Measurements from ENCODE around the gene ANKRD37.

ANKRD37 gene

GRCh38 chr4:185374027-185374426 lies 22.6 kb upstream of the ANKRD37 start:
- ATAC-seq = no peak
- no peak for TF ChIP-seq PPARA (CRISPR knock-in tag; IDR thresholded peaks at IDR 0.05; ENCODE audit: borderline replicate concordance)
- TF ChIP-seq POU6F1 (CRISPR knock-in tag; IDR thresholded peaks at IDR 0.05; ENCODE audit: borderline replicate concordance, low read depth) = no peak

- no peak for ATAC-seq
- no peak for TF ChIP-seq TOX (CRISPR knock-in tag; IDR thresholded peaks at IDR 0.05; ENCODE audit: borderline replicate concordance)
- TF ChIP-seq PATZ1 (CRISPR knock-in tag; IDR thresholded peaks at IDR 0.05; ENCODE audit: borderline replicate concordance) = no peak
- TF ChIP-seq ZFP3 (CRISPR knock-in tag; IDR thresholded peaks at IDR 0.05) = no peak
- no peak for TF ChIP-seq TCF4 (CRISPR knock-in tag; IDR thresholded peaks at IDR 0.05; ENCODE audit: borderline replicate concordance)
- no peak for TF ChIP-seq OSR1 (CRISPR knock-in tag; IDR thresholded peaks at IDR 0.05)
- no peak for TF ChIP-seq CSDC2 (CRISPR knock-in tag; IDR thresholded peaks at IDR 0.05)
- TF ChIP-seq CREB5 (CRISPR knock-in tag; IDR thresholded peaks at IDR 0.05; ENCODE audit: low read depth) = no peak
- no peak for TF ChIP-seq ZNF70 (CRISPR knock-in tag; IDR thresholded peaks at IDR 0.05)
- no peak for TF ChIP-seq ZNF8 (CRISPR knock-in tag; IDR thresholded peaks at IDR 0.05)
- no peak for TF ChIP-seq ZFP30 (CRISPR knock-in tag; IDR thresholded peaks at IDR 0.05)
- TF ChIP-seq CSRNP3 (CRISPR knock-in tag; IDR thresholded peaks at IDR 0.05) = no peak
- TF ChIP-seq ESRRG (CRISPR knock-in tag; IDR thresholded peaks at IDR 0.05) = no peak
- no peak for TF ChIP-seq ISL1 (CRISPR knock-in tag; IDR thresholded peaks at IDR 0.05)
Measured at GRCh38 chr4:185374573-185374972, 22.1 kb upstream of the ANKRD37 start.

- no peak for TF ChIP-seq ZFP3 (CRISPR knock-in tag; IDR thresholded peaks at IDR 0.05)
- TF ChIP-seq BACH2 (CRISPR knock-in tag; IDR thresholded peaks at IDR 0.05; ENCODE audit: borderline replicate concordance) = no peak
- no peak for TF ChIP-seq PPARA (CRISPR knock-in tag; IDR thresholded peaks at IDR 0.05; ENCODE audit: borderline replicate concordance)
- ATAC-seq = no peak
Measured at GRCh38 chr4:185378264-185378663, 18.4 kb upstream of the ANKRD37 start.

- ATAC-seq = no peak
- no peak for TF ChIP-seq BACH2 (CRISPR knock-in tag; IDR thresholded peaks at IDR 0.05; ENCODE audit: borderline replicate concordance)
- TF ChIP-seq CREB5 (CRISPR knock-in tag; IDR thresholded peaks at IDR 0.05; ENCODE audit: low read depth) = no peak
- no peak for TF ChIP-seq CSRNP3 (CRISPR knock-in tag; IDR thresholded peaks at IDR 0.05)
- TF ChIP-seq POU6F1 (CRISPR knock-in tag; IDR thresholded peaks at IDR 0.05; ENCODE audit: borderline replicate concordance, low read depth) = no peak
- no peak for TF ChIP-seq ARNTL (CRISPR knock-in tag; IDR thresholded peaks at IDR 0.05; ENCODE audit: borderline replicate concordance, low read depth)
- TF ChIP-seq TOX (CRISPR knock-in tag; IDR thresholded peaks at IDR 0.05; ENCODE audit: borderline replicate concordance) = no peak
- TF ChIP-seq ZNF70 (CRISPR knock-in tag; IDR thresholded peaks at IDR 0.05) = no peak
- no peak for TF ChIP-seq OSR1 (CRISPR knock-in tag; IDR thresholded peaks at IDR 0.05)
- TF ChIP-seq PPARA (CRISPR knock-in tag; IDR thresholded peaks at IDR 0.05; ENCODE audit: borderline replicate concordance) = no peak
- no peak for TF ChIP-seq ZC3H10 (CRISPR knock-in tag; IDR thresholded peaks at IDR 0.05)
- no peak for TF ChIP-seq CSDC2 (CRISPR knock-in tag; IDR thresholded peaks at IDR 0.05)
- TF ChIP-seq GLIS3 (CRISPR knock-in tag; IDR thresholded peaks at IDR 0.05) = no peak
Measured at GRCh38 chr4:185379326-185380295, 17.0 kb upstream of the ANKRD37 start.
